Left renal pelvis (tissue), 4 donors: ENCODE measurements around the gene SRSF4. TPM values are rescaled to one million over a fixed set of nuclear protein-coding genes. Genes with fewer than 3 reads are reported as not detected.

Source experiments
- DNase-seq, 4 donors: peaks; one replicate each; pipeline ENCODE4 v3.0.0-alpha.2; 2013; ENCODE audit warnings: low read depth in 4 of 4, low spot score in 3 of 4
- polyA plus RNA-seq, 4 donors: library from polyadenylated mRNA; unstranded; fragments of 120-200 nt; gene quantifications; one replicate each; pipeline ENCODE4 v1.2.1, GENCODE V29; 2013; ENCODE audit not compliant: insufficient read length in 4 of 4

The SRSF4 gene
- polyA plus RNA-seq, 4 donors, result 93.5 to 135 (median 115) TPM

DNA sequence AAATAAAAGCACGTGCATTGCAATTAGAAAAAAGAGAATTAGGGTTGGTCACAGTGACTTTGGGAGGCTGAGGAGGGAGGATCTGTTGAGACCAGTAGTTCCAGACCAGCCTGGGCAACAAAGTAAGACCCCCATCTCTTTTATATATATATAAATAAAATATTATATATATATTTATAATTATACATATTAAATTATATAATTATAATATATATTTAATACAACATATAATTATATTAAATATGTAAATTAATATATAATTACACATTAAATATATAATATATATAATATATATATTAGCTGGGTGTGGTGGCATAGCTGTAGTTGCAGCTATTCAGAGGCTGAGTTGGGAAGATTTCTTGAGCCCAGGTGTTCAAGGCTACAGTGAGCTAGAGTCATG is 81.2 kb downstream of the SRSF4 start:
- DNase-seq, result no peak

DNA sequence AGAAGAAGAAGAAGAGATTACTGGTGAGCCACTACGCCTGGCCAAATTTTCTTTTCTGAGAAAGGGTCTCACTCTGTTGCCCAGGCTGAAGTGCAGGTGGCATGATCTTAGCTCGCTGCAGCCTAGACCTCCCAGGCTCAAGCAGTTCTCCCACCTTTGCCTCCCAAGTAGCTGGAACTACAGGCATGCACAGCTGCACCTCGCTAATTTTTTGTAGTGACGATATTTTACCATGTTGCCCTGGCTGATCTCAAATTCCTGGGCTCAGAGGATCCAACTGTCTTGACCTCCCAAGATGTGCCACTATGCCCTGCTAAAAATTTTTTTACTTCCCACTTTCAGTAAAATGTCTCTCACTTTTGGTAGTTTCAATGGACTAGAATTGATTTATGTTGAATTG is 82.4 kb downstream of the SRSF4 start:
- DNase-seq, result no peak

Other genes with a start within 250 kb of the SRSF4 start
- gene TMEM200B, start 58.0 kb downstream of the SRSF4 start, polyA plus RNA-seq, result 10 to 100 TPM; 14.4 to 39.1 (median 16.4) TPM
- 10 to 100 TPM; 22.5 to 35.0 (median 27.7) TPM for gene MECR, start 49.0 kb upstream of the SRSF4 start, polyA plus RNA-seq
- gene PTPRU, start 54.6 kb upstream of the SRSF4 start, polyA plus RNA-seq, result 10 to 100 TPM in 2 of 4 donors, 1 to 10 TPM in 2; 8.9 to 19.1 (median 13.4) TPM